NCI-H446 (cell line): ENCODE results near the gene NIFK.
"Not testable (repeated sequence)": the region's sequence is repeated elsewhere in the genome, so short reads cannot be mapped to it uniquely, and the experiment has no call there.

Experiments used
- DNase-seq, 2 experiments: peaks; one replicate each; lab custom pipeline; 2025; lab: John Stamatoyannopoulos, UW

Gene NIFK

GRCh38 chr2:121695171-121695451 is 41.6 kb downstream of the NIFK start:
- no peak for DNase-seq

- no peak for DNase-seq
Measured at GRCh38 chr2:121694398-121695170, 42.1 kb downstream of the NIFK start.

- DNase-seq, result not testable (repeated sequence)
Measured at GRCh38 chr2:121690572-121690971, 46.1 kb downstream of the NIFK start.

- DNase-seq, result no peak
Measured at GRCh38 chr2:121690095-121690494, 46.6 kb downstream of the NIFK start.

- peak; percentile 18 to 27 for DNase-seq
Measured at GRCh38 chr2:121689356-121689755, 47.3 kb downstream of the NIFK start.

- no peak for DNase-seq
Measured at GRCh38 chr2:121688820-121689219, 47.9 kb downstream of the NIFK start.

- DNase-seq, result no peak
Measured at GRCh38 chr2:121686902-121687301, 49.8 kb downstream of the NIFK start.

- DNase-seq, result no peak
Measured at GRCh38 chr2:121686218-121686617, 50.5 kb downstream of the NIFK start.

- no peak for DNase-seq
Measured at GRCh38 chr2:121682396-121683298, 54.0 kb downstream of the NIFK start.

- no peak for DNase-seq
Measured at GRCh38 chr2:121677855-121678254, 58.8 kb downstream of the NIFK start.
